ENCODE measurements around the gene EFNA3.

DNA sequence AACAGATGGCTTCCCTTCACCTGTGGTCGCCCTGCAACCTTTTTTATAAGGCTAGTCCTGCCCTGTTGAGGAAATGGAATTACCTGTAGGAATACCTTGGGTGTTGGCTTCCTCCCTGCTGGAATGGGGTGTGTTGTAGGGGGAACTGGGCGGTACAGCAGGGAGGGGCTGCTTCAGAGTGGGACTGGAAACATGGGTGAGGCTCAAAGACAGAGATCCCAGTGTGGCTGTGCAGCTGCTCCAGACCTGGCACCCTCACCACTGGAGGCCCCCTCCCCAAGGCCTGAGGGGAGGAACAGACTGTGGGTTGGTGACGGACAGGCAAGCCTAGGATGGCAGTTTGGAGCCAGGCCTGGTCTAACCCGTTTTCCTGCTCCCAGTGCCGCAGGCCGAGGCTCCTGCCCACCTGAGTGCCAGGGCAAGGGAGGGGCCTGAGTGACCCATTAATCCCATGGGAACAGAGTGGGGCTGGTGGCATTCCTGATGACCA is 4.5 kb downstream of the EFNA3 start:
- TF ChIP-seq, protein P1, sequence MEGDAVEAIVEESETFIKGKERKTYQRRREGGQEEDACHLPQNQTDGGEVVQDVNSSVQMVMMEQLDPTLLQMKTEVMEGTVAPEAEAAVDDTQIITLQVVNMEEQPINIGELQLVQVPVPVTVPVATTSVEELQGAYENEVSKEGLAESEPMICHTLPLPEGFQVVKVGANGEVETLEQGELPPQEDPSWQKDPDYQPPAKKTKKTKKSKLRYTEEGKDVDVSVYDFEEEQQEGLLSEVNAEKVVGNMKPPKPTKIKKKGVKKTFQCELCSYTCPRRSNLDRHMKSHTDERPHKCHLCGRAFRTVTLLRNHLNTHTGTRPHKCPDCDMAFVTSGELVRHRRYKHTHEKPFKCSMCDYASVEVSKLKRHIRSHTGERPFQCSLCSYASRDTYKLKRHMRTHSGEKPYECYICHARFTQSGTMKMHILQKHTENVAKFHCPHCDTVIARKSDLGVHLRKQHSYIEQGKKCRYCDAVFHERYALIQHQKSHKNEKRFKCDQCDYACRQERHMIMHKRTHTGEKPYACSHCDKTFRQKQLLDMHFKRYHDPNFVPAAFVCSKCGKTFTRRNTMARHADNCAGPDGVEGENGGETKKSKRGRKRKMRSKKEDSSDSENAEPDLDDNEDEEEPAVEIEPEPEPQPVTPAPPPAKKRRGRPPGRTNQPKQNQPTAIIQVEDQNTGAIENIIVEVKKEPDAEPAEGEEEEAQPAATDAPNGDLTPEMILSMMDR (IDR thresholded peaks at IDR 0.05): no peak
- no peak for TF ChIP-seq POLR2A (IDR thresholded peaks at IDR 0.05)
